NB4 (cell line): ENCODE results near the gene CLIC5.

Source experiments
- MYC ChIP-seq: IDR thresholded peaks from 2 replicates; pipeline ENCODE4 v1.6.1; 2011; ENCODE audit warnings: low read depth, low read length
- POLR2A ChIP-seq: IDR thresholded peaks from 2 replicates; pipeline ENCODE4 v1.6.1; 2011; ENCODE audit warnings: mild to moderate bottlenecking; ENCODE audit not compliant: insufficient read length; ENCODE audit errors: extremely low read depth
- TF ChIP-seq, protein P1 (sequence below): IDR thresholded peaks from one replicate; pipeline ENCODE4 v1.5.1; 2012; ENCODE audit warnings: low read depth, low read length
- TF ChIP-seq, protein P2 (sequence below): IDR thresholded peaks from 2 replicates; pipeline ENCODE4 v1.6.1; 2011; ENCODE audit warnings: low read depth, low read length

DNA sequence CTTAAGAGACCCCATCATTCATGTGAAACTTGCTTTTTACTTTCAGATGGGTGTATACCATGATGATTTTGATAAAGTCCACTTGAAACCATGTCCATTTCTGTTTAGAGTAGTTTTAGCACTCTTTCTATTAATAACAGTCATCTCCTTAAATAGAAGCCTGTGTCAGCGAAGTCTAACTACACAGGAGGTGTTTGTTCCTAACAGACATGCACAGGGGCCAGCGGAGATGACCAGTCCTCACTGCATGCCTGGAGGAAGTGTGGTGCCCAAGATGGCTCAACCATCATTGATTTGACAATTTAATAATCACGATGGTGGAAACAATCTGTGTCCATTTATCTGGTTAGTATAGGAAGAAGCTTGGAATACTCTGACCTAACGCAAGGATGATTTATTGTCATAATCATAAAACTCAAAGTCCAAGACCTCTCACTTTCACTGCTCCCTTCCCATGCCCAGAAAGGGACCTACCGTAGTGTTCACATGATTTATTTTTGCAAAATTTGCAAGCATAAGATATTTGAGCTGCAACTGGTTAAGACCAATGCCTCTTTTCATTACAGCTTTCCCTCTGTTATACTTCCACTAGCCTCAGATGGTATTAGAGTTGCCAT lies 31.0 kb upstream of the CLIC5 start:
- TF ChIP-seq, protein P1, sequence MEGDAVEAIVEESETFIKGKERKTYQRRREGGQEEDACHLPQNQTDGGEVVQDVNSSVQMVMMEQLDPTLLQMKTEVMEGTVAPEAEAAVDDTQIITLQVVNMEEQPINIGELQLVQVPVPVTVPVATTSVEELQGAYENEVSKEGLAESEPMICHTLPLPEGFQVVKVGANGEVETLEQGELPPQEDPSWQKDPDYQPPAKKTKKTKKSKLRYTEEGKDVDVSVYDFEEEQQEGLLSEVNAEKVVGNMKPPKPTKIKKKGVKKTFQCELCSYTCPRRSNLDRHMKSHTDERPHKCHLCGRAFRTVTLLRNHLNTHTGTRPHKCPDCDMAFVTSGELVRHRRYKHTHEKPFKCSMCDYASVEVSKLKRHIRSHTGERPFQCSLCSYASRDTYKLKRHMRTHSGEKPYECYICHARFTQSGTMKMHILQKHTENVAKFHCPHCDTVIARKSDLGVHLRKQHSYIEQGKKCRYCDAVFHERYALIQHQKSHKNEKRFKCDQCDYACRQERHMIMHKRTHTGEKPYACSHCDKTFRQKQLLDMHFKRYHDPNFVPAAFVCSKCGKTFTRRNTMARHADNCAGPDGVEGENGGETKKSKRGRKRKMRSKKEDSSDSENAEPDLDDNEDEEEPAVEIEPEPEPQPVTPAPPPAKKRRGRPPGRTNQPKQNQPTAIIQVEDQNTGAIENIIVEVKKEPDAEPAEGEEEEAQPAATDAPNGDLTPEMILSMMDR: no peak
- TF ChIP-seq POLR2A (no peak), MYC (no peak)
- TF ChIP-seq, protein P2, sequence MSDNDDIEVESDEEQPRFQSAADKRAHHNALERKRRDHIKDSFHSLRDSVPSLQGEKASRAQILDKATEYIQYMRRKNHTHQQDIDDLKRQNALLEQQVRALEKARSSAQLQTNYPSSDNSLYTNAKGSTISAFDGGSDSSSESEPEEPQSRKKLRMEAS: no peak
